ENCODE measurements around the gene SELENOM.
"Not testable (repeated sequence)": the region's sequence is repeated elsewhere in the genome, so short reads cannot be mapped to it uniquely, and the experiment has no call there.

SELENOM gene

GRCh38 chr22:31119026-31119717 lies 11.8 kb upstream of the SELENOM start:
- no peak for TF ChIP-seq CTCF (IDR thresholded peaks at IDR 0.05; ENCODE audit: low read depth, low read length)
- in situ Hi-C loops (cut with HindIII; ENCODE audit: low sequenced_read_pairs) = no loop called here
- DNase-seq (ENCODE audit: low read depth, low spot score) = no peak
- H3K4me3 ChIP-seq (ENCODE audit: low read depth, low read length) = no peak overlapping the region

GRCh38 chr22:31118046-31118820 lies 10.9 kb upstream of the SELENOM start:
- DNase-seq (ENCODE audit: low read depth, low spot score) = no peak
- in situ Hi-C loops (cut with HindIII; ENCODE audit: low sequenced_read_pairs) = no loop called here
- no peak overlapping the region for H3K4me3 ChIP-seq (ENCODE audit: low read depth, low read length)
- no peak for TF ChIP-seq CTCF (IDR thresholded peaks at IDR 0.05; ENCODE audit: low read depth, low read length)

GRCh38 chr22:31112547-31113091 lies 5.3 kb upstream of the SELENOM start:
- DNase-seq (ENCODE audit: low read depth, low spot score); H3K4me3 ChIP-seq (ENCODE audit: low read depth, low read length); in situ Hi-C loops (cut with HindIII; ENCODE audit: low sequenced_read_pairs): not testable (repeated sequence)

GRCh38 chr22:31107894-31108218 lies 488 bp upstream of the SELENOM start:
- no peak for TF ChIP-seq CTCF (IDR thresholded peaks at IDR 0.05; ENCODE audit: low read depth, low read length)
- H3K4me3 ChIP-seq (ENCODE audit: low read depth, low read length) = peak overlapping the region; percentile 79
- DNase-seq (ENCODE audit: low read depth, low spot score) = no peak
- in situ Hi-C loops (cut with HindIII; ENCODE audit: low sequenced_read_pairs) = no loop called here

- peak overlapping the region; percentile 79 for H3K4me3 ChIP-seq (ENCODE audit: low read depth, low read length)
- TF ChIP-seq CTCF (IDR thresholded peaks at IDR 0.05; ENCODE audit: low read depth, low read length) = no peak
- in situ Hi-C loops (cut with HindIII; ENCODE audit: low sequenced_read_pairs) = no loop called here
- DNase-seq (ENCODE audit: low read depth, low spot score) = no peak
Measured at GRCh38 chr22:31106731-31107177, 614 bp downstream of the SELENOM start.

GRCh38 chr22:31106001-31106571 lies 1.3 kb downstream of the SELENOM start:
- no peak for TF ChIP-seq CTCF (IDR thresholded peaks at IDR 0.05; ENCODE audit: low read depth, low read length)
- in situ Hi-C loops (cut with HindIII; ENCODE audit: low sequenced_read_pairs) = no loop called here
- no peak for DNase-seq (ENCODE audit: low read depth, low spot score)
- peak overlapping the region; percentile 79 for H3K4me3 ChIP-seq (ENCODE audit: low read depth, low read length)

Measured in astrocyte of the spinal cord (primary cell).